Measurements from ENCODE around the gene TUBA1C.
"Not testable (repeated sequence)": the region's sequence is repeated elsewhere in the genome, so short reads cannot be mapped to it uniquely, and the experiment has no call there.

Gene TUBA1C

DNA sequence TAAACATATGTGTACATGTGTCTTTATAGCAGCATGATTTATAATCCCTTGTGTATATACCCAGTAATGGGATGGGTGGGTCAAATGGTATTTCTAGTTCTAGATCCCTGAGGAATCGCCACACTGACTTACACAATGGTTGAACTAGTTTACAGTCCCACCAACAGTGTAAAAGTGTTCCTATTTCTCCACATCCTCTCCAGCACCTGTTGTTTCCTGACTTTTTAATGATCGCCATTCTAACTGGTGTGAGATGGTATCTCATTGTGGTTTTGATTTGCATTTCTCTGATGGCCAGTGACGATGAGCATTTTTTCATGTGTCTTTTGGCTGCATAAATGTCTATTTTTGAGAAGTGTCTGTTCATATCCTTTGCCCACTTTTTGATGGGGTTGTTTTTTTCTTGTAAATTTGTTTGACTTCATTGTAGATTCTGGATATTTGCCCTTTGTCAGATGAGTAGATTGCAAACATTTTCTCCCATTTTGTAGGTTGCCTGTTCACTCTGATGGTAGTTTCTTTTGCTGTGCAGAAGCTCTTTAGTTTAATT, 45.6 kb downstream of the TUBA1C start:
- not testable (repeated sequence) for DNase-seq (ENCODE audit: low read depth in 2 of 2)

DNA sequence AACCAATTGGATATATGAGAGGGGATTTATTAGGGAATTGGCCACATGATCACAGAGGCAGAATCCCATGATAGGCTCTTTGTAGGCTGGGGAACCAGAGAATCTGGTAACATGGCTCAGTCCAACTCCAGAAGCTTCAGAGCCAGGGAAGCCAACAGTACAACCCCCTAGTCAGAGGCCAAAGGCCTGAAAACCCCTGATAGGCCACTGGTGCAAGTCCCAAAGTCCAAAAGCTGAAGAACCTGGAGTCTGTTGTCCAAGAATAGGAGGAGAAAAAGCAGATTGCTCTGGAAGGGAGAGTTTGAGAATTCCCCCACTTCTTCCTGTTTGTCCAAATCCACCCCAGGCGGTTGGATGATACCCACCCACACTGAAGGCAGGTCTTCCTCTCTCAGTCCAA, 49.9 kb downstream of the TUBA1C start:
- DNase-seq (ENCODE audit: low read depth in 2 of 2) = no peak

DNA sequence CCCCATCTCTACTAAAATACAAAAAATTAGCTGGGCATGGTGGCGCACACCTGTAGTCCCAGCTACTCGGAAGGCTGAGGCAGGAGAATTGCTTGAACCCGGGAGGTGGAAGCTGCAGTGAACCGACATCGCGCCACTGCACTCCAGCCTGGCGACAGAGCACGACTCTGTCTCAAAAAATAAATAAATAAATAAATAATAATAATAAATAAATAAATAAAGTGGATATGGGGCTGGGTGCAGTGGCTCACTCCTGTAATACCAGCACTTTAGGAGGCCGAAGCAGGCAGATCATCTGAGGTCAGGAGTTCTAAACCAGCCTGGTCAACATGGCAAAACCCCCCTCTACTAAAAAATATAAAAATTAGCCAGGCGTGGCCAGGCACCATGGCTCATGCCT, 52.2 kb downstream of the TUBA1C start:
- DNase-seq (ENCODE audit: low read depth in 2 of 2) = not testable (repeated sequence)

DNA sequence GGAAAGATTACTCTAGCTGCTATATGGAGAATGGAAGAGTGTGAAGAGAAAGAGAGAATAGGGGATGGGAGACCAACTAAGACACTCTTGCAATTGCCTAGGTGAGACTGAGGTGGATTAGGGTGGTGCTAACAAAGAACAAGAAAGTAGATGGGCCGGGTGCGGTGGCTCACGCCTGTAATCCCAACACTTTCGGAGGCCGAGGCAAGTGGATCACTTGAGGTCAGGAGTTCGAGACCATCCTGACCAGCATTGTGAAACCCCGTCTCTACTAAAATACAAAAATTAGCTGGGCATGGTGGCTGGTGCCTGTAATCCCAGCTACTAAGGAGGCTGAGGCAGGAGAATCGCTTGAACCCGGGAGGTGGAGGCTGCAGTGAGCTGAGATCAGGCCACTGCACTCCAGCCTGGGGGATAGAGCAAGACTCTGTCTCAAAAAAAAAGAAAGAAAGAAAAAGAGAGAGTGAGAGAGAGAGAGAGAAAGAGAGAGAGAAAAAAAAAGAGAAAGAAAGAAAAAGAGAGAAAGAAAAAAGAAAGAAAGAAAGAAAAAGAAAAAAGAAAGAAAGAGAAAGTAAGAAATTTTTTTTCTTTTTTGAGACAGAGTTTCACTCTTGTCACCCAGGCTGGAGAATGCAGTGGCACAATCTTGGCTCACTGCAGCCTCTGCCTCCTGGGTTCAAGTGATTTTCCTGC, 55.7 kb downstream of the TUBA1C start:
- DNase-seq (ENCODE audit: low read depth in 2 of 2) = not testable (repeated sequence)

DNA sequence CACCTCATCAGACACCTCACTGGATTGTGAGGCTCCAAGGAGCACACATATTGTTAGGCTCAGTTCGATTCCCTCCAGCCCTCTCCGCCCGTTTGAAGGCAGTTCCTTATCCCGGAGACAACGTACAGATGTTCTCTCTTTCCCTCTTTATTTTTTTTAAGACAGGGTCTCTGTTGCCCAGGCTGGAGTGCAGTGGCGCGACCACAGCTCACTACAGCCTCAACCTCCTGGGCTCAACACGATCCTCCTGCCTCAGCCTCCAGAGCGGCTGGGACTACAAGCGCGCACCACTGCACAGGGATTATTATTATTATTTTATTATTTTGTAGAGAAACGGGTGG, 57.5 kb downstream of the TUBA1C start:
- no peak for DNase-seq (ENCODE audit: low read depth in 2 of 2)

DNA sequence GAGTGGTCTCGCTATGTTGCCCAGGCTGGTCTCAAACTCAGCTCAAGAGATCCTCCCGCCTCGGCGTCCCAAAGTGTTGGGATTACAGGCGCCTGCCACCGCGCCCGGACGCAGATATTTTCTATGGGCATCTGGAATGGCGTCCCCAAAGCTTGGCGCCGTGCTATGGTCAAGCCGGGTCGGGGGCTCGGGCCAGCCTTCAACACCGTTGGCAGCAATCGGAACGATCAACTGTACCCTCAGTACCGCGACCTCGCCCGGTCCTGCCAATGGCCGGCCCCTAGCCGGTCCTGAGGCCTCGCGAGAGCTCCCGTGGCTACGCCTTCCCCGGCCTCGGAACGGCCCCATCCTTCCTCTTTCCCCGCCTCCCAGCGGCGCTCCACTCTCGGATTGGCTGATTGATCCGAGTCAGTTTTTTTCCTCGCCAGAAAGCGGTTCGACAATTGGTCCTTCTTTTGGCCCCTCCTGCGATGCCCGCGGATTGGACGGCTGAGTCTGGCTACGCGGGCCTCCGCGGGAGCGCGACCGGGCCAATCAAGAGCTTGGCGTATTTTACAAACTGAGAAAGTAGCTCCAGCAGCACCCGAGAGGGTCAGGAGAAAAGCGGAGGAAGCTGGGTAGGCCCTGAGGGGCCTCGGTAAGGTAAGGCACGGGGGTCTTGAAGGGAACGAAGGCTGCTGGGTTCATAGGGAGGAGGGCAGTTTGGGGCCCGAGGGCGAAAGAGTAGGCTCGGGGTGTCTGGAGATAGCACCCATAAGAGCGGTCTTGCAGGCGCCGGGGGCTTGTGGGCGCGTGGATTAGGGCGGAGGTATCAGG, 58.0 kb downstream of the TUBA1C start, which contains the start of gene TROAP:
TROAP (plus strand) TSS at position 548 of the 816 bp plus-strand sequence. CDS start 354 bp downstream, outside the sequence.
- peak; percentile 97 to 98 for DNase-seq (ENCODE audit: low read depth in 2 of 2)

DNA sequence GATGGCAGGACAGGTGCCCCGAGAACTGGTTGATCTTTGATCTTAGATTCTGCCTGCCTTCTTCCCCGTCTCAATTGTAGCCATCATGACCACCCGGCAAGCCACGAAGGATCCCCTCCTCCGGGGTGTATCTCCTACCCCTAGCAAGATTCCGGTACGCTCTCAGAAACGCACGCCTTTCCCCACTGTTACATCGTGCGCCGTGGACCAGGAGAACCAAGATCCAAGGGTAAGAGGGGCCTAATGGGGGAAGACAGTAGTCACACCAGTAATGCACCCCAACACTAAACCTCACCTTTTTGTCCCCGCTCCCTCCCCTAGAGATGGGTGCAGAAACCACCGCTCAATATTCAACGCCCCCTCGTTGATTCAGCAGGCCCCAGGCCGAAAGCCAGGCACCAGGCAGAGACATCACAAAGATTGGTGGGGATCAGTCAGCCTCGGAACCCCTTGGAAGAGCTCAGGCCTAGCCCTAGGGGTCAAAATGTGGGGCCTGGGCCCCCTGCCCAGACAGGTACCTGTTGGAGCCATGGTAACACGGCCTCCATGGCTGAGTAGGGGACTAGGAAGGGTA, 58.7 kb downstream of the TUBA1C start:
- no peak for DNase-seq (ENCODE audit: low read depth in 2 of 2)

Data from fibroblast of skin of left quadriceps (primary cell).